Caco-2 (cell line): ENCODE results near the gene HTR1D. TPM values are rescaled to one million over a fixed set of nuclear protein-coding genes. Genes with fewer than 3 reads are reported as not detected.
"Not testable (repeated sequence)": the region's sequence is repeated elsewhere in the genome, so short reads cannot be mapped to it uniquely, and the experiment has no call there.

Experiments used
- BruUV-seq: library from RNA; stranded (reverse); fragments of 400-500 nt; replicated peaks from 2 replicates; lab custom pipeline; 2021; lab: Mats Ljungman, UMichigan
- CTCF ChIA-PET: fragments of 300-600 bp; sonication (Branson Sonifier 250); formaldehyde crosslinking; loops from one replicate; lab custom pipeline; 2022; ENCODE audit warnings: antibody characterized with exemption; lab: Charles Lee
- POLR2A ChIA-PET: fragments of 300-600 bp; sonication (Branson Sonifier 250); formaldehyde crosslinking; loops from one replicate; lab custom pipeline; 2022; ENCODE audit warnings: antibody characterized with exemption; lab: Charles Lee
- DNase-seq, 2 experiments: peaks; one replicate each; pipeline versions ENCODE4 v3.0.0 to v3.0.0-alpha.2; 2020 to 2022
- H3K27me3 ChIP-seq: replicated peaks from 2 replicates; pipeline ENCODE4 v1.6.0; 2011; ENCODE audit warnings: low read length; ENCODE audit not compliant: control insufficient read depth, insufficient read depth
- H3K36me3 ChIP-seq: 2 replicates; pipeline ENCODE4 v1.5.1; 2011; ENCODE audit warnings: low read length; ENCODE audit not compliant: control insufficient read depth, insufficient read depth
- H3K4me1 ChIP-seq: fragments of 250-450 bp; sonication (Bioruptor Pico); 2 replicates; pipeline ENCODE4 v1.5.1; 2020; ENCODE audit warnings: mild to moderate bottlenecking
- H3K4me3 ChIP-seq: 2 replicates; pipeline ENCODE4 v1.5.1; 2011; ENCODE audit warnings: low read depth, mild to moderate bottlenecking, control low read depth, low read length
- H3K9me3 ChIP-seq: fragments of 250-450 bp; sonication (Bioruptor Pico); 2 replicates; pipeline ENCODE4 v1.5.1; 2020; ENCODE audit warnings: mild to moderate bottlenecking, moderate library complexity
- H3K27ac Mint-ChIP-seq: one replicate; pipeline ENCODE4 v1.8.0; 2022; ENCODE audit warnings: mixed read lengths; ENCODE audit not compliant: unreplicated experiment
- H3K27me3 Mint-ChIP-seq: one replicate; pipeline ENCODE4 v1.8.0; 2022; ENCODE audit warnings: mixed read lengths; ENCODE audit not compliant: insufficient read depth, unreplicated experiment
- H3K36me3 Mint-ChIP-seq: one replicate; pipeline ENCODE4 v1.8.0; 2022; ENCODE audit warnings: mild to moderate bottlenecking, mixed read lengths; ENCODE audit not compliant: insufficient read depth, unreplicated experiment
- H3K4me1 Mint-ChIP-seq: one replicate; pipeline ENCODE4 v1.8.0; 2022; ENCODE audit warnings: low read depth, mixed read lengths; ENCODE audit not compliant: unreplicated experiment
- H3K4me3 Mint-ChIP-seq: one replicate; pipeline ENCODE4 v1.8.0; 2022; ENCODE audit warnings: mild to moderate bottlenecking, moderate library complexity, mixed read lengths; ENCODE audit not compliant: unreplicated experiment
- H3K9me3 Mint-ChIP-seq: one replicate; pipeline ENCODE4 v1.8.0; 2022; ENCODE audit warnings: mixed read lengths; ENCODE audit not compliant: unreplicated experiment
- intact Hi-C: fragments of 100-400 bp; cut with micrococcal nuclease; formaldehyde crosslinking; loops from one replicate; pipeline ENCODE4 v1.10.0; 2022; ENCODE audit not compliant: unreplicated experiment
- total RNA-seq: library from RNA; stranded (reverse); gene quantifications from 2 replicates; pipeline ENCODE4 v1.2.3, GENCODE V29; 2022
- TF ChIP-seq, protein P1 (sequence below), 2 experiments: fragments of 200-600 bp in 1 of 2; IDR thresholded peaks; 1 replicate in 1 of 2; 2 replicates in 1 of 2; pipeline versions ENCODE4 v1.5.1 to v1.8.0; 2011 to 2022; ENCODE audit warnings: antibody characterized with exemption in 1 of 2, control low read depth in 1 of 2, inconsistent platforms in 1 of 2, low read depth in 1 of 2, low read length in 1 of 2, mild to moderate bottlenecking in 1 of 2, moderate library complexity in 1 of 2; ENCODE audit not compliant: insufficient read depth in 1 of 2, severe bottlenecking in 1 of 2, unreplicated experiment in 1 of 2

The HTR1D gene
- total RNA-seq, 1 experiment from 2014 or later, result 8.7 TPM

- intact Hi-C loops, result no loop called here
- Histone ChIP-seq H3K4me1 (no peaks in the 10 kb centered on the region), H3K4me3 (no peak overlapping the region), H3K36me3 (no peaks in the 10 kb centered on the region), H3K27me3 (no peaks in the 10 kb centered on the region), H3K9me3 (no peaks in the 10 kb centered on the region)
- DNase-seq, result no peak
- H3K4me3 Mint-ChIP-seq, result no peak overlapping the region
- H3K36me3 Mint-ChIP-seq, result no peaks in the 10 kb centered on the region
- ChIA-PET CTCF (no interaction called here), POLR2A (interaction anchor here (0.7 kb wide), 1 partner anchor 13 kb away, joined by 5 read pairs; no protein-coding TSS in a partner anchor)
- no TSS peak for BruUV-seq
- H3K9me3 Mint-ChIP-seq, result no peaks in the 10 kb centered on the region
- TF ChIP-seq, protein P1, sequence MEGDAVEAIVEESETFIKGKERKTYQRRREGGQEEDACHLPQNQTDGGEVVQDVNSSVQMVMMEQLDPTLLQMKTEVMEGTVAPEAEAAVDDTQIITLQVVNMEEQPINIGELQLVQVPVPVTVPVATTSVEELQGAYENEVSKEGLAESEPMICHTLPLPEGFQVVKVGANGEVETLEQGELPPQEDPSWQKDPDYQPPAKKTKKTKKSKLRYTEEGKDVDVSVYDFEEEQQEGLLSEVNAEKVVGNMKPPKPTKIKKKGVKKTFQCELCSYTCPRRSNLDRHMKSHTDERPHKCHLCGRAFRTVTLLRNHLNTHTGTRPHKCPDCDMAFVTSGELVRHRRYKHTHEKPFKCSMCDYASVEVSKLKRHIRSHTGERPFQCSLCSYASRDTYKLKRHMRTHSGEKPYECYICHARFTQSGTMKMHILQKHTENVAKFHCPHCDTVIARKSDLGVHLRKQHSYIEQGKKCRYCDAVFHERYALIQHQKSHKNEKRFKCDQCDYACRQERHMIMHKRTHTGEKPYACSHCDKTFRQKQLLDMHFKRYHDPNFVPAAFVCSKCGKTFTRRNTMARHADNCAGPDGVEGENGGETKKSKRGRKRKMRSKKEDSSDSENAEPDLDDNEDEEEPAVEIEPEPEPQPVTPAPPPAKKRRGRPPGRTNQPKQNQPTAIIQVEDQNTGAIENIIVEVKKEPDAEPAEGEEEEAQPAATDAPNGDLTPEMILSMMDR (IDR thresholded peaks at IDR 0.05; ENCODE audit: insufficient read depth in 1 of 2, low read depth in 1 of 2, low read length in 1 of 2, severe bottlenecking in 1 of 2, unreplicated experiment in 1 of 2), result no peak
- H3K27ac Mint-ChIP-seq, result no peak overlapping the region
- no peaks in the 10 kb centered on the region for H3K27me3 Mint-ChIP-seq
- H3K4me1 Mint-ChIP-seq, result no peaks in the 10 kb centered on the region
These were observed 20.2 kb upstream of the HTR1D start for GRCh38 chr1:23237508-23237907.

- Mint-ChIP-seq H3K4me1 (peaks cover 6% of the 10 kb centered on the region), H3K27ac (no peak overlapping the region), H3K27me3 (no peaks in the 10 kb centered on the region), H3K36me3 (no peaks in the 10 kb centered on the region), H3K9me3 (no peaks in the 10 kb centered on the region), H3K4me3 (no peak overlapping the region)
- Histone ChIP-seq H3K27me3 (no peaks in the 10 kb centered on the region), H3K4me1 (peaks cover 5% of the 10 kb centered on the region; the same call in 1 of the 2 replicates), H3K4me3 (no peak overlapping the region), H3K36me3 (no peaks in the 10 kb centered on the region), H3K9me3 (no peaks in the 10 kb centered on the region)
- BruUV-seq, result no TSS peak
- ChIA-PET POLR2A (no interaction called here), CTCF (no interaction called here)
- no peak for DNase-seq
- TF ChIP-seq, protein P1 (IDR thresholded peaks at IDR 0.05; ENCODE audit: insufficient read depth in 1 of 2, low read depth in 1 of 2, low read length in 1 of 2, severe bottlenecking in 1 of 2, unreplicated experiment in 1 of 2), result no peak
- intact Hi-C loops, result no loop called here
These were observed 10.5 kb upstream of the HTR1D start for GRCh38 chr1:23227806-23228205.

GRCh38 chr1:23224739-23225648 lies 7.7 kb upstream of the HTR1D start:
- H3K27me3 Mint-ChIP-seq, result no peaks in the 10 kb centered on the region
- Histone ChIP-seq H3K36me3 (no peaks in the 10 kb centered on the region), H3K27me3 (no peaks in the 10 kb centered on the region), H3K9me3 (no peaks in the 10 kb centered on the region), H3K4me1 (peaks cover 10% of the 10 kb centered on the region; the same call in 1 of the 2 replicates), H3K4me3 (no peak overlapping the region)
- no TSS peak for BruUV-seq
- H3K27ac Mint-ChIP-seq, result peak overlapping the region; percentile 45
- H3K36me3 Mint-ChIP-seq, result no peaks in the 10 kb centered on the region
- intact Hi-C loops, result no loop called here
- no peaks in the 10 kb centered on the region for H3K9me3 Mint-ChIP-seq
- no peak overlapping the region for H3K4me3 Mint-ChIP-seq
- peaks cover 6% of the 10 kb centered on the region for H3K4me1 Mint-ChIP-seq
- ChIA-PET POLR2A (no interaction called here), CTCF (no interaction called here)
- TF ChIP-seq, protein P1 (IDR thresholded peaks at IDR 0.05; ENCODE audit: insufficient read depth in 1 of 2, low read depth in 1 of 2, low read length in 1 of 2, severe bottlenecking in 1 of 2, unreplicated experiment in 1 of 2), result no peak
- no peak for DNase-seq

- H3K36me3 Mint-ChIP-seq, H3K4me1 ChIP-seq, H3K4me3 ChIP-seq, H3K4me1 Mint-ChIP-seq, H3K36me3 ChIP-seq, H3K27ac Mint-ChIP-seq, H3K27me3 Mint-ChIP-seq, H3K9me3 Mint-ChIP-seq, CTCF ChIA-PET, DNase-seq, H3K27me3 ChIP-seq, H3K4me3 Mint-ChIP-seq, H3K9me3 ChIP-seq, intact Hi-C loops: not testable (repeated sequence)
- BruUV-seq, result TSS peak; percentile 46
- POLR2A ChIA-PET, result interaction anchor here (1.3 kb wide), 1 partner anchor 121 kb away, joined by 14 read pairs; the partner anchor contains the start of gene HNRNPR
These were observed 6.7 kb upstream of the HTR1D start for GRCh38 chr1:23223963-23224362.
